GM19438 (cell line): ENCODE results near the gene NPTX1.

Experiments
- ATAC-seq: cut with Tn5 transposase; IDR thresholded peaks from one replicate; pipeline ENCODE4 v1.9.1; 2021; ENCODE audit warnings: low read depth; ENCODE audit not compliant: unreplicated experiment

Gene NPTX1

DNA sequence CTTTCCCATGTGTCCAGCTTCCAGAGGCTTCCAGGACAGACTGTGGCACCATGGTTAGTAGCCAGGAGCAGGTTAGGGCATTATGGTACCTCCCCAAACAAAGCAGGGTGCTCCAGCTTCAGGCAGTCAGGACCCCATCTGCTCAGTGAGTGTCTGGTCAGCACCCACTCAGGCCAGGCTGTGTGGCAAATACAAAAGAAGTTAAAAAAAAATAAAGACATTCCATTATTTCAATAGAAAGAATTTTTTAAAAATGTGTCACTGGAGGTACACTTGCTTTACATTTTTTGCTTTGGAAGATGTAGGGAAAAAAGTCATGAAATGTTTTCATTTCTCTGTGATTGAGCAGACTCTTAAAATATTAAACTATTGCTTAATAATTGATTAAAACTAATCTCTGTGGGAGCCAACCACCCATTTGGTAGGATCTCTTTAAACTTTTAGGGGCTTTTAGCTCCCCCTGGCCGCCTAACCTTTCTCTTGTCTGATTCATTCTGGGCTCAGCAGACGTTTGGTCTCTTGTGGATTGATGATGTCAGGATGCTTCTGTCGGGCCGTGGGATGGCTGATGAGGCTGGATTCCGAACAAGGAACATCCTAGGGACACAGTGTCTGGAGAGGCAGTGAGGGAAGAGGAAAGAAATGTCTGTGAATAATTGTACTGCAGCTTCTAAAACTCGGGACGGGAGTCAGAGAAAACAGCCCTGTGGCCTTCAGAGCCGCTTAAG is 28.4 kb upstream of the NPTX1 start:
- ATAC-seq: no peak

DNA sequence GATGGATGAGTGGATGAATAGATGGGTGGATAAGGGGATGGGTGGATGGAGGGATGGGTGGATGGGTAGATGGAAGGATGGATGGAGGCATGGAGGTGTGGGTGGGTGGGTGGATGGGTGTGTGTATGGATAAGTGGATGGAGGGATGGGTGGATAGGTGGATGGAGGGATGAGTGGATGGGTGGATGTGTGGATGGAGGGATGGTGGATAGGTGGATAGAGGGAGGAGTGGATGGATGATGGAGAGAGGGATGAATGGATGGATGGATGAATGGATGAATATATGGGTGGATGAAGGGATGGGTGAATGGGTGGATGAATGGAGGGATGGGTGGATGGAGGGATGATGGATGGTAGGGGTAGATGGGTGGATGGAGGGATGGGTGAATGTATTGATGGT is 27.5 kb upstream of the NPTX1 start:
- ATAC-seq: no peak

DNA sequence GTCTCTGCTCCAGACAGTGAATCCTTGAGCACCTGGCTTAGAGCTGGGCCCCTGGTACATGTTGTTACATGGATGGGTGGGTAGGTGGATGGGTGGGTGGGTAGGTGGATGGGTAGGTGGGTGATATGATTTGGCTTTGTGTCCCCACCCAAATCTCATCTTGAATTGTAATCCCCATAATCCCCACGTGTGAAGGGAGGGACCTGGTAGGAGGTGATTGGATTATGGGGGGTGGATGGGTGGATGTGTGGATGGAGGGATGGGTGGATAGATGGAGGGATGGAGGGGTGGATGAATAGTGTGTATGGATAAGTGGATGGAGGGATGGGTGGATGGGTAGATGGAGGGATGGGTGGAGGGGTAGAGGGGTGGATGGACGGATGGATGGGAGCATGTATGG is 26.6 kb upstream of the NPTX1 start:
- ATAC-seq: no peak

DNA sequence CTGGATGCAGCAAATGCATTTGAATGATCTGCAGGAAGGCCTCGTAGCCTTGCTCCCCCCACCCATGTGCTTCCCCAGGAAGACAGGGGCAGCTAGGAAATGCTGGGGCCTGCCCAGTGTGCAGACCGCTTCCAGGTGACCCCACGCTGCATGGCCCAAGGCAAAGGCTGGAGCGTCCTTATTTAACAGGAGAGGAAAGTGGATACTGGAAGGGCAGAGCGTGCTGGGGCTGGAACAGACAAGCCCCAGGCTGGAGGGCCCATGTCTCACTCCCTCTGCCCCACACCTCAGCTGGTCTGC is 26.1 kb upstream of the NPTX1 start:
- no peak for ATAC-seq

DNA sequence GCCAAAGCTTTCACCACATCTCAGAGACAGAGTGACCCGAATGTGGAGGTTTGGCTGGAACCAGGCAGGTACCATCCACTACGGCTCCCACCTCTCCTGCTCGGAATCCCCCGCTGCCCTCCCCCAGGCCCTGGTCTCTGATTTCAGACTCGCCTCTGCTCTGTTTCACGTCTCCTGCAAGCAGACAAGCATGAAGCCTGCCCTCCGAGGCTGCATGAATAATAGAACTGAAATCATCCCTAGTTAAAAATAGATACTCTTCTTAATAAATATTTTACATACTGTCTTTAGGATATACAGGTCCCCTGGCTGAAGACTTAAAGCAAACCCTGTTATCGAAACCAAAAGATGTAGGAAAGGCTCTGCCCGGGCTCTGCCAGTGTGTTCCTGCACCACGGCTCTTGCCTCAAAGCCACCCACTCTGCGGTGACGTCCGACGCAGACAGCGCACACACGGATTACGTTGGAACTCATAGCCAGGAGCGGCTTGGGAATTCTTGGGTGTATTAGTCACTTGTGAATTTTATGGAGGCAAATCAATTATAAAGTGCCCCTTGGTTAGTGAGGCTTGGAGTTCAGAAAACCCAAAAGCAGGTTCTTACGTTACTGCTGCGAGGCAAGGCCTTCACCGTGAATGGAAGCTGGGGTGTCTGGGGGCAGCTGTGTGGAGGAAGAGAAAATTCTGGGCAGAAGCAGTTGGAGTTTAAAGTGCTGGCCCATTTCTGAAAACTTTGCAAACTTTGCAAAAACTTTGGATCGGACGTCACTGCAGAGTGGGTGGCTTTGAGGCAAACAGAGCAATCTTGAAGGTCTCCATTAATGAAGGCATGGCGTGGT is 25.6 kb upstream of the NPTX1 start:
- no peak for ATAC-seq

DNA sequence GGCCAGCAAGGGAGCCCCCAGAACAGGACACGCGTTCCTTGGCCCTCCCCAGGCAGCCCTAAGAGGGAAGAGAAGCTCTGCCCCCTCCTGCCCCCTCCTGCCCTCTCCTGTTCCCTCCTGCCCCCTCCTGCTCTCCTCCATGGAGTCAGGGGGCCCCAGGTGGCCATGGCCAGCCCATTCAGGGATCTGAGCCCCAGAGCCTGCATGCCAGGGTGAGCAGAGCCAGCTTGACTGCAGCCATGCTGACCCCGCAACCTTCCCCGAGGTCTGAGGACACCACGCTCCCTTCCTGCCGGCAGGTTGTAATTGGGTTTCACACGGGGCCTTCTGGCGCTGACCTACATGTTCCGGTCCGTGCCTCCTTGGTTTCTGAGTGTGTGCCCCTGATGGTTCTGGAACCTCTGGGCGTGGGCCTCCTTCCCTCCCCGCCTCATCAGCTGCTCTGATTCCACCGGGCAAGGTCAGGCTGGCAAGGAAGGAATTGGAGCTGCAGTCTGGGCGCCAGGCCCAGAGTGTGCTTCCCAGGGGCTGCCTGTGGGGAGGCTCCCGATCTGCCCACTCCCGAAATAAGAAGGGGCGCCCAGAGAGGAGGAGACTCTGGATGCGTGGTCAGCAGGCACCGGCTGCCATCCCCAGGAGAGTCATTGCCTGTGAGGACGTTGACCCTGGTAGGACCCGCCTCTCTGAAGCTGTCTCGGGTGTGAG is 23.7 kb upstream of the NPTX1 start:
- no peak for ATAC-seq

DNA sequence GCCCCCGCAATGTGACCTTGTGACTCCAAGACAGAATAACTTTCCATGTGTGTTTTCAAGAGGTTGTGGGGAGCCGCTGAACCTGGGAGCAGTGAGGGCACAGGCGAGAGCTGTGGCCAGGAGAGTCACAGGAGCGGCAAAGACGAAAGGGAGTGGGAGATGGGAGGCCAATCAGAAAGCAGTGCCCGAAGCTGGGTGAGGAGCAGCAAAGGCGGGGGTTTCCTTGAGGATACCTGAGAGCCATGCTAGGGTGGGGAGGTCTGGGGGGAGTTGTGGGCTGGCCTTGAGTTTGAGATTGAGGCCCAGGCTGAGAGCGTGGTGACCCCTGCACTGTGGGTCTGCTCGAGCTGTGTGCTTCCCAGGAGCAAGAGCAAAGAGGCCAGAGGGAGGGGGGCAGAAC is 23.2 kb upstream of the NPTX1 start:
- ATAC-seq: no peak

DNA sequence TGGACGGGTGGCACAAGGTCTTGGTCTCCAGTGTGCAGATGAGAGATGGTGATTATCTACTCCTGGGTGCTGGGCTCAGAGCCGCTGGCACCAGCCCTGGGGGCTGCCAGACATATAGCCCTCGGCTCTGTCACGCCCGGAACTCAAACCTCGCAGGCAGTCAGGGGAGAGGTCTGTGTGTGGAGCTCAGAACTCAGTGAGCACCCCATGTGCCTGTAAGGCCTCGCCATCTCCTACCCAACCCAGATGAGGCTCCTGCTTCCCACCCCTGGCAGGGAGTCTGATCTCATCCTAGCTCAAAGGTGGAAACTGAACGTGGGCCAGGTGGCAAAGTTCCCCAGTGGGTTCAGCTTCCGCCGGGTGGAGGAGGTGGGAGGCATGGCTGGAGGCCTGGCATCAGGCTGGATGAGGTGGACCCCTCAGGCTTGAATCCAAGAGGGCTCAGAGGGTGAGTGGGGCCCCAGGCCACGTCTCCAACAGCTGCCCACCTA is 22.6 kb upstream of the NPTX1 start:
- no peak for ATAC-seq

DNA sequence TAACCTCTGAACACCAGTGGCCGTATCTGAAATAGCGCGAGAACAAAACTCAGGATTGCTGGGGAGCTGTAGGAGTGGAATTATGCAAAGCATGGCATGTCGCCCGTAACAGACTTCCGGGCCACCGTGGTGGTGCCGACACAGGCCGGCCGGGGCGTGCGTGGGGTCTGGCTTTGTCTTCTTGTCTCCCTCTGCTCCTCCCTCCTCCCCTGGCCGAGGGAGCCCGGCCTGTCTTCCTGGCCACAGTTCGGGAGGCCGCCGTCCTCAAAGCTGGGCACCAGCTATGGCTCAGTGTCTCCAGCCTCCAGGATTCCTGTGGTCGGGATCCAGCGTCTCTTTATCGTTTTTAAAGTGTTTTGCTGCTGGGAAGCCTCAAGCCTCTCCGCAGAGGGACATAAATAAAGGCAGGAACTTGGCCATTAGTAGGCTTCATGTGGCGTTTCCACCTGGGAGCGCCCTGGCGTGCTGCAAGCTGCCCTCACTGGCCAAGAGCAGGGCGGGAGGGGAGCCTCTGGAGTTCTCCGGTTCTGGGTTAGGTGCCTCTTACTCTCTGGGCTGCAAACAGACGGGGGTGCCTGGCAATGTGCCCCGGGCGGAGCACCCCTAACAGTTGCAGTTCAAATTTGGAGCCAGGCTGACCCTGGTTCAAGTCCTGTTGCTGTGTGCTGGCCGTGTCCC is 22.0 kb upstream of the NPTX1 start:
- no peak for ATAC-seq

DNA sequence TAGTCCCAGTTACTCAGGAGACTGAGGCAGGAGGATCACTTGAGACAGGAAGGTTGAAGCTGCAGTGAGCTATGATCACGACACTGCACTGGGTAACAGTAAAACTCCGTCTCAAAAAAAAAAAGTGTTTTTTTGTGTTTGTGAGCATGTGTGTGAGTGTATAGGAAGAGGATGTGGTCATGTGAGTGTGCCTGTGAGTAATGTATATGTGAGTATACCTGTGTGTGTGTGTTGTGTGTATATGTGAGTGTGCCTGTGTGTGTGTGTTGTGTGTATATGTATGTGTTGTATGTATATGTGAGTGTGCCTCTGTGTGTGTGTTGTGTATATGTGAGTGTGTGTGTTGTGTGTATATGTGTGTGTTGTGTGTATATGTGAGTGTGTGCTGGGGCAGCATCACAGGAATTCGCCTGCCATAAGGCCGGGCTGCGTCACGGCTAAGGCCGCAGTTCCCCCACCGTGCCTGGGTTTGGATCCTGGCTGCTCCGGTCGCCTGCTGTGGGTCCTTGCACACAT is 21.4 kb upstream of the NPTX1 start:
- ATAC-seq: no peak

DNA sequence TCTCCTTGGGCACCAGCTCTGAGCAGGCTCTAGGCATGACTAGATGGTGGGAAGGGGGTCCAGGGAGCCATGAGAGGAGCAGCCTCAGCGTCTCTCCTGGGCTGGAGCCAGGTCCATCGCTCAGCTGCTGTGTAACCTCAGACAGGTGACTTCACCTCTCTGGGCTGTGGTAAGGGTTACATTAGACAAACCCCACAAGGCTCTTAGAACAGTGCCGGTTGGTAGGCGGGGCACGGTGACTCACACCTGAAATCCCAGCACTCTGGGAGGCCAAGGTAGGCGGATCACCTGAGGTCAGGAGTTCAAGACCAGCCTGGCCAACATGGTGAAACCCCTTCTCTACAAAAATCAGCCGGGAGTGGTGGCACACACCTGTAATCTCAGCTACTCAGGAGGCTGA is 18.1 kb upstream of the NPTX1 start:
- no peak for ATAC-seq

DNA sequence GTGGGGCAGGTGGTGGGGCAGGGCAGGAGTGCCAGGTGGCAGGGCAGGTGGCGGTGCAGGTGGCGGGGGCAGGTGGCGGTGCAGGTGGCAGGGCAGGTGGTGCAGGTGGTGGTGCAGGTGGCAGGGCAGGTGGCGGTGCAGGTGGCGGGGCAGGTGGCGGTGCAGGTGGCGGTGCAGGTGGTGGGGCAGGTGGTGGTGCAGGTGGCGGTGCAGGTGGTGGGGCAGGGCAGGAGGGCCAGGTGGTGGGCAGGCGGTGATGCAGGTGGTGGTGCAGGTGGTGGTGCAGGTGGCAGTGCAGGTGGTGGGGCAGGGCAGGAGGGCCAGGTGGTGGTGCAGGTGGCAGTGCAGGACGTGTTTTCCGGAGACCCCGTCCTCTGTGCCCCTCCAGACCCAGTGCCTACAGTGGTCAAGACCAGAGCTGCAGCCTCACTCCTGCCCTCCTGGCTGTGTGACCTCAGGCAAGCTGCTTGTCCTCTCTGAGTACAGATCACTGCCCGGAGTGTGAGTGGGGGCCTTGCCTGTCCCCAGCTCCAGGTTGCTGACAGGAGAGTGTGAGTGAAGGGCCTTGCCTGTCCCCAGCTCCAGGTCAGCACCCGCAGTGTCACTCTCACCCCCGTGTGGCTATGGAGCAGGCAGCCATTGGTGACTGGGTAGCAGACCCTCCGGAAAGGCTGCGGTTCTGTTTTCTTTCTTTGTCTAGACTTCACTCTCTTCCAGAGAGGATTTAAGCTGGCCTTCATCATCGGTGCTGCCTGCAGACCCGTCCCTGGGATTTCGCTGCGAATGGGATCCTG is 16.1 kb upstream of the NPTX1 start:
- ATAC-seq: no peak

DNA sequence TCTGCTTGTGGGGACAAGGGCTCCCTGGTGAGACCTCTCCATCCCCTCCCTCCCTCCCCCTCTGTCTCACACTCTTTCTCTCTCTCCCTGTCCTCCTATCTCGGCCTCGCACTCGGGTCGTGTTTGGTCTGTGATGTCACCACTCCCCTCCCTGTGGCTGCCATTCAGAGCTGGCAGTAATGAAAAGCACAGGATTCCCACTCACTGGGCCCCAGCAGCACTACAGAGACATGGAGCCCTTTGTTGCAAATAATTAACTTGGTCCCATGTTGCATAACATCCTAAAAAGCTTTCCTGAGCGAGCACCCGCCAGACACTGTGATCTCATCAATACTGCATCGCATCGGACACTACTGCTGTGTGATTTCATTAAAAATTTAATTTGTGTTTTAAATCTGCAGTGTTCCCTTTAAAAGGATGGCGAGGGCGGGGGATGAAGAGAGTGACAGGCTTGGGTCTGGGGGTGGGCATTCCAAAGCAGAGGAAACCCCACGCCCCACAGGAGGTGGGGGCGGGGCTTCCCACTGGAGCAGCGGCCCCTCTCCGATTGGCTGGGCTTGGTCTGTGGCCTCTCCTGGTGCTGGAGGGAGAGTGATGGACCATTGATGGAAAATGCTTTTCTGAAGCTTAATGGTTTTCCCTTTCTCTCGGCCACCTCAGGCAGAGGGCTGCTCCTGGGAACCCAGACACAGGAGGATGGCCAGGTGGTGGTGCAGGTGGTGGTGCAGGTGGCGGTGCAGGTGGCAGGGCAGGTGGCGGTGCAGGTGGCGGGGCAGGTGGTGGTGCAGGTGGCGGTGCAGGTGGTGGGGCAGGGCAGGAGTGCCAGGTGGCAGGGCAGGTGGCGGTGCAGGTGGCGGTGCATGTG is 15.3 kb upstream of the NPTX1 start:
- no peak for ATAC-seq

DNA sequence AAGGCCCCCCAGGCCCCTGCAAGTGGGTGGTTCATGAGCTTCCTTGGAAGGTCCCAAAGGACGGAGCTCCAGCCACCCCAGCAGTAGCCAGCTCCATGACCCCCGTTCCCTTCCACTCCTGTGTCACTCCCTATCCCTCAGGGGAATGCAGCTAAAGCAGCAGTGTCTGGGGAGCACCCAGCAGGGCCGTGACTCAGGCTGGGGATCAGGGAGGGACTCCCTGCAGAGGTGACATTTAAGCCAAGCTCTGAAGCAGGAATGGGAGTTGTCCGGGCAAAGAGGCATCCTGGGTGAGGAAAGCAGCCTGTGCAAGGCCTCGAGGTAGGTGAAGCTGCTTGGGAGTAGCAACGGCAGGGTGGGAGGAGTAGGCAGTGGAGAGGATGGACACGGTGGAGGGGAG is 11.1 kb upstream of the NPTX1 start:
- ATAC-seq: no peak

DNA sequence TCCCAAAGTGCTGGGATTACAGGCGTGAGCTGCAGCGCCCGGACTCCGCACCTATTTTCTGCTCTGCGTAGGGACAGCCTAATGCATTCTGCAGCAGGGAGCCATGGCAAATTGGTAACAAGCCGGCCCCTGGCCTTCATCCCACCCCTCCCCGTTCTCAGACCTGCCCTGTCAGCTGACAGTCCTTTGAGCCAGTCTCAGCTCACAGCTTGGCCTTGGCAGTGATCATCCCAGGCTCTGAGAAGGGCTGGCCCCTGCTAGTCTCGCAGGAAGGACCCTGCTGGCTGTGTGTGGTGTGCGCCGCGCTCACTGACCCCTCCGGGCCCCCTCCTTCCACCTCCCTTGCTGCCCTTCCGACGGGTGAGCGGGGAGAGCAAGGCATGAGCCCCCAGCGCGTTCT is 10.3 kb upstream of the NPTX1 start:
- ATAC-seq: no peak

DNA sequence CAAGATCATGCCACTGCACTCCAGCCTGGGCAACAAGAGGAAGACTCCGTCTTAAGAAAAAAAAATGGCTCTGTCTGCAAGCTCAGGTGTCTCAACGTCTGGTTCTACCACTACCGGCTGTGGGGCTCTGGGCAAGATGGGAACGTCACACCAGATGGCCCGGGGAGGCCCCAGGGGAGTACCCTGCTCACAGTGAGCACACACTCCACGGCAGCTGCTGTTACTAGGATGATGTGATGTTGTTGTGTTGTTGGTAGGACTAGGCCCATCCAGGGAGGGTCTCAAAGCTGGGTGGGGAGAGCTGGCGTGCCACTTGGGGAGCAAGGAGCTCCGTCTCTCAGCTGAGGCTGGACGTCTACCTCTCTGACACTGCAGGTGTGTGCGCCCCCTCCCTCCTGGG is 9.4 kb upstream of the NPTX1 start:
- ATAC-seq: no peak

DNA sequence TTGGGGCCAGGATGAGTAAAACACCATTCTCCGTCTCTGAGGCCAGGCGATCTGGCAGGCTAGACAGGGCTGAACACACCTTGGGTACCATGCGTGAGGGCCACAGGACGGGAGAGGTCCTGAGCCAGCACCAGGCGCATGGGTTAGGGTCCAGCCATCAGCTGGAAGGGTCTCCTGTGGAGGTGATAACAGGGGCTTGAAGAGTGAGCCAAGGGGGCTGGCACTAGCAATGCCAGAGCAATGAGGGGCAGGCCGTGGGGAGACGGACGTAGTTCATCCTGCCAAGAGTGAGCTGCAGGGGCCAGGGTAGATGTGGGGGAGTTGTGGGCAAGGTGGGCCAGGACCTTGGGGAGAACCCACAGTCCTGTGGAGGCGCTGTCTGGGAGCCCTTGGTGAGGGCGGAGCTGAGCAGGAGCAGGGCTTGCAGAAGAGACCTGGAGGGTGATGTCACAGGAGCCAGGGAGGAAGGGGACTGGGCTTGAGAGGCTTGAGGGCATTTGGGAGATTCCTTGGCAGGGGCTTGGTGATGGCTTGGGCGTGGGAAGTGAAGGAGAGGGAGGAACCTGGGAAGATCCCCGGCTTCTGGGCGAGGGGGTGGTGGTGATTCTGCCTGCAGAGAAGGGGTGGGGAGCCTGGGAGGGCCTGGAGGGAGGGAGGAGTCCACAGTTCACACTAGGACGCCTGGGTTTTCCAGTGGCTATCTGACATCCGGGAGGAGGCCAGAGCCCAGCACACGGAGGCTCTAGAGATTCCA is 6.3 kb upstream of the NPTX1 start:
- ATAC-seq: no peak

DNA sequence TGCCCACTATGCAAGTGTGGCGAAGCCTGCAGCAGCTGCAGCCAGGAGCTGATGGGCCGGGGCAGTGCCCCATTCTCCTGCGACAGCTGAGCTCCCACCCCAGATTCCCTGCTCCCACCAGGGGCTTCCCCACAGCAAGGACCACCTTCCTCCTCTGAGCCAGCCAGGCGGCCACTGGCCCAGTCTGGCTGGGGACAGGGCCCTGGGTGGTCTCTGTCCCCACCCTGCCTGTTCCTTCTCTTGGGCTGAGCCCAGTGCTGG is 5.6 kb upstream of the NPTX1 start:
- ATAC-seq: no peak
